Endodermal cell (in vitro differentiated cells): ENCODE results near the gene RMC1. TPM values are rescaled to one million over a fixed set of nuclear protein-coding genes. Genes with fewer than 3 reads are reported as not detected.

Source experiments
- DNase-seq: peaks from one replicate; pipeline ENCODE4 v3.0.0-alpha.2; 2017
- H3K27ac ChIP-seq: 2 replicates; pipeline ENCODE4 v1.5.1; 2013; ENCODE audit warnings: mild to moderate bottlenecking, low read depth, low read length, moderate library complexity
- H3K27me3 ChIP-seq: 2 replicates; pipeline ENCODE4 v1.6.1; 2013; ENCODE audit warnings: mild to moderate bottlenecking, low read length, moderate library complexity; ENCODE audit not compliant: insufficient read depth, control insufficient read depth, poor library complexity, severe bottlenecking
- H3K36me3 ChIP-seq: 2 replicates; pipeline ENCODE4 v1.7.0; 2013; ENCODE audit warnings: mild to moderate bottlenecking, low read length, moderate library complexity; ENCODE audit not compliant: control insufficient read depth, insufficient read depth
- H3K4me1 ChIP-seq: one replicate; pipeline ENCODE4 v1.7.0; 2013; ENCODE audit warnings: low read length; ENCODE audit not compliant: control insufficient read depth, insufficient read depth
- H3K4me3 ChIP-seq: 2 replicates; pipeline ENCODE4 v1.5.1; 2013; ENCODE audit warnings: mild to moderate bottlenecking, low read length, moderate library complexity
- H3K9ac ChIP-seq: 2 replicates; pipeline ENCODE4 v1.6.1; 2013; ENCODE audit warnings: mild to moderate bottlenecking, low read length, moderate library complexity; ENCODE audit not compliant: poor library complexity, severe bottlenecking; ENCODE audit errors: extremely low read depth
- H3K9me3 ChIP-seq: 2 replicates; pipeline ENCODE4 v1.6.1; 2013; ENCODE audit warnings: mild to moderate bottlenecking, low read length, moderate library complexity; ENCODE audit not compliant: control insufficient read depth
- H3K27ac Mint-ChIP-seq: 2 replicates; pipeline ENCODE4 v1.8.0; 2020; ENCODE audit warnings: mixed read lengths
- H3K27me3 Mint-ChIP-seq: 2 replicates; pipeline ENCODE4 v1.8.0; 2021; ENCODE audit warnings: mild to moderate bottlenecking, mixed read lengths; ENCODE audit not compliant: insufficient read depth
- H3K36me3 Mint-ChIP-seq: 2 replicates; pipeline ENCODE4 v1.8.0; 2020; ENCODE audit warnings: low read depth, mixed read lengths
- H3K4me1 Mint-ChIP-seq: 2 replicates; pipeline ENCODE4 v1.8.0; 2020; ENCODE audit warnings: mixed read lengths
- H3K4me3 Mint-ChIP-seq: 2 replicates; pipeline ENCODE4 v1.8.0; 2020; ENCODE audit warnings: mild to moderate bottlenecking, moderate library complexity, mixed read lengths
- H3K9me3 Mint-ChIP-seq: 2 replicates; pipeline ENCODE4 v1.8.0; 2020; ENCODE audit warnings: mild to moderate bottlenecking, mixed read lengths
- CTCF ChIP-seq: fragments of 200-600 bp; sonication (generic); conservative IDR thresholded peaks from 2 replicates; pipeline ENCODE4 v1.5.0; 2021; ENCODE audit warnings: antibody characterized with exemption, mild to moderate bottlenecking
- WGBS, 2 experiments: methylation state at CpG; one replicate each; pipeline versions ENCODE4 v1.1.5 to v1.1.7; 2013; ENCODE audit warnings: missing lambda C conversion rate in 2 of 2, mixed read lengths in 1 of 2; ENCODE audit not compliant: insufficient coverage in 1 of 2, insufficient read length in 1 of 2; 5-methylcytosine and 5-hydroxymethylcytosine counted together
- total RNA-seq, 2 donors: library from RNA; stranded (reverse); fragmentation: NEBNext Ultra II Directional in 1 of 2; extraction: Animal tissue kit (Norgen Biotek cat#: 25700) in 1 of 2; gene quantifications; 2 replicates in 1 of 2; 3 replicates in 1 of 2; pipeline ENCODE4 v1.2.1, GENCODE V29; 2021

Gene RMC1
- total RNA-seq, 2 donors from 2014 or later: 18.3 to 19.1 TPM

GRCh38 chr18:23578891-23579653 lies 75.8 kb downstream of the RMC1 start:
- no peak for TF ChIP-seq CTCF
- 94 to 95% methylated on average over 7 to 8 of the region's 8 CpGs for WGBS, 2 experiments
- Mint-ChIP-seq H3K27ac (no peak overlapping the region), H3K36me3 (peaks cover 24% of the 10 kb centered on the region), H3K4me1 (peaks cover 17% of the 10 kb centered on the region), H3K4me3 (no peak overlapping the region), H3K9me3 (peaks cover 2% of the 10 kb centered on the region), H3K27me3 (no peaks in the 10 kb centered on the region)
- H3K27ac ChIP-seq: peak overlapping the region; percentile 19
- no peaks in the 10 kb centered on the region for H3K9me3 ChIP-seq
- no peak overlapping the region for H3K9ac ChIP-seq
- H3K27me3 ChIP-seq: no peaks in the 10 kb centered on the region
- DNase-seq: no peak
- H3K36me3 ChIP-seq: peaks cover 19% of the 10 kb centered on the region
- H3K4me3 ChIP-seq: no peak overlapping the region
- H3K4me1 ChIP-seq: no peaks in the 10 kb centered on the region

DNA sequence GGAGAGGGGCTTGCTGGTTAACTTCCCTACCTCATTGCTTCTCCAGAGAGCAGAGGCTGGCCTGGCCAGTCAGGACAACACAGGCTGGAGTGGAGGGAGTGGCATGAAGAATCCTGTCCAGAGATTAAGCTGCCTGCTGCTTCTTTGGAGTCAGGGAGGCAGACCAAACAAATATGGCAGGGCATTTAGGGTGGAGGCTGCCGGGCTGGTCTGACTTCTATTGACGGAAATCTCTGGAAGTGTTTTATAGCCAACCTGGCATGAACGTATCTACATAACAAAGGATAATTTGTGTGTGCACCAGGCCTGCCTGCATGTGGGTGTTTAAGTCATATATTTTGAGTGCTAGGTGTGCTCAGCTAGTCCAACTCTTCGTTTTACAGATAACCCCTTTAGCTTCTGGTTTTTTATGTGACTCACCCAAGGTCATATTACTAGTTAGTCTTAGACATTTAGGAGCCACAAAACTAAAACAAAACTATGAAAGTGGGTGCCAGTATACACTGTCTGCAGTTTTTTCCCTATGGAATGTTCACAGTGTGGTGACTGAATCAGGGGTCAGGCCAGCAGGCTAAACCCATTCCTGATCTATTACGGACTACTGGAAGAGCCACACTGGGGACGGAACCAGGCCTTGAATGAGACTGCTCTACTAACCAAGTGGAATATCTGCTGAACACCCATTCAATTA lies 77.5 kb downstream of the RMC1 start:
- no peaks in the 10 kb centered on the region for H3K9me3 ChIP-seq
- no peak overlapping the region for H3K9ac ChIP-seq
- Mint-ChIP-seq H3K27ac (no peak overlapping the region), H3K4me3 (no peak overlapping the region), H3K27me3 (no peaks in the 10 kb centered on the region), H3K9me3 (peaks cover 2% of the 10 kb centered on the region), H3K36me3 (peaks cover 18% of the 10 kb centered on the region), H3K4me1 (peaks cover 16% of the 10 kb centered on the region)
- H3K4me1 ChIP-seq: no peaks in the 10 kb centered on the region
- 92 to 98% methylated on average over 4 to 6 of the region's 6 CpGs for WGBS, 2 experiments
- no peaks in the 10 kb centered on the region for H3K27me3 ChIP-seq
- peaks cover 11% of the 10 kb centered on the region for H3K36me3 ChIP-seq
- no peak for TF ChIP-seq CTCF
- H3K27ac ChIP-seq: no peak overlapping the region
- no peak overlapping the region for H3K4me3 ChIP-seq
- DNase-seq: no peak

Other genes starting within 250 kb of the RMC1 start
- gene RIOK3, start 50.2 kb upstream of the RMC1 start, total RNA-seq: 10 to 100 TPM; 31.2 to 45.0 TPM
- 10 to 100 TPM; 43.6 to 44.9 TPM for gene NPC1, start 83.0 kb downstream of the RMC1 start, total RNA-seq
- under 1 TPM; 0.44 to 0.73 TPM for gene ANKRD29, start 159.4 kb downstream of the RMC1 start, total RNA-seq
- gene LAMA3, start 185.9 kb downstream of the RMC1 start, total RNA-seq: 1 to 10 TPM in 1 of 2 donors, under 1 TPM in 1; 0.58 to 1.3 TPM